GM12873 (cell line): ENCODE measurements around the gene SLC5A9.

ENCODE experiments used
- TF ChIP-seq, protein P1 (sequence below): IDR thresholded peaks from 2 replicates; pipeline ENCODE4 v1.5.1; 2012; ENCODE audit warnings: low read depth, mild to moderate bottlenecking, moderate library complexity, low read length, control low read depth; ENCODE audit not compliant: insufficient read depth; ENCODE audit errors: missing control alignments

Gene SLC5A9

DNA sequence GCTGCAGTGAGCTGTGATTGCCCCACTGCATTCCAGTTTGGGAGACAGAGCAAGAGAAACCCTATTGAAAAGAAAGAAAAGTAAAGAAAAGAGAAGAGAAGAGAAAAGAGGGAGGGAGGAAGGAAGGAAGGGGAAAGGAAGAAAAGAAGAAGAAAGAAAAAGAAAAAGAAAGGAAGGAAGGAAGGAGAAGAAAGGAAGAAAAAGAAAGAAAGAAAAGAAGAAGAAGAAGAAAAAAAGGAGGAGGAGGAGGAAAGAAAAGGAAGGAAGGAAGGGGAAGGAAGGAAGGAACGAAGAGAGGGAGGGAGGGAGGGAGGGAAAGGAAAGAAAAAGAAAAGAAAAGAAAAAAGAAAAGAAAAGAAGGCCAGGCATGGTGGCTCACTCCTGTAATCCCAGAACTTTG lies 10.2 kb downstream of the SLC5A9 start:
- TF ChIP-seq, protein P1, sequence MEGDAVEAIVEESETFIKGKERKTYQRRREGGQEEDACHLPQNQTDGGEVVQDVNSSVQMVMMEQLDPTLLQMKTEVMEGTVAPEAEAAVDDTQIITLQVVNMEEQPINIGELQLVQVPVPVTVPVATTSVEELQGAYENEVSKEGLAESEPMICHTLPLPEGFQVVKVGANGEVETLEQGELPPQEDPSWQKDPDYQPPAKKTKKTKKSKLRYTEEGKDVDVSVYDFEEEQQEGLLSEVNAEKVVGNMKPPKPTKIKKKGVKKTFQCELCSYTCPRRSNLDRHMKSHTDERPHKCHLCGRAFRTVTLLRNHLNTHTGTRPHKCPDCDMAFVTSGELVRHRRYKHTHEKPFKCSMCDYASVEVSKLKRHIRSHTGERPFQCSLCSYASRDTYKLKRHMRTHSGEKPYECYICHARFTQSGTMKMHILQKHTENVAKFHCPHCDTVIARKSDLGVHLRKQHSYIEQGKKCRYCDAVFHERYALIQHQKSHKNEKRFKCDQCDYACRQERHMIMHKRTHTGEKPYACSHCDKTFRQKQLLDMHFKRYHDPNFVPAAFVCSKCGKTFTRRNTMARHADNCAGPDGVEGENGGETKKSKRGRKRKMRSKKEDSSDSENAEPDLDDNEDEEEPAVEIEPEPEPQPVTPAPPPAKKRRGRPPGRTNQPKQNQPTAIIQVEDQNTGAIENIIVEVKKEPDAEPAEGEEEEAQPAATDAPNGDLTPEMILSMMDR = no peak

DNA sequence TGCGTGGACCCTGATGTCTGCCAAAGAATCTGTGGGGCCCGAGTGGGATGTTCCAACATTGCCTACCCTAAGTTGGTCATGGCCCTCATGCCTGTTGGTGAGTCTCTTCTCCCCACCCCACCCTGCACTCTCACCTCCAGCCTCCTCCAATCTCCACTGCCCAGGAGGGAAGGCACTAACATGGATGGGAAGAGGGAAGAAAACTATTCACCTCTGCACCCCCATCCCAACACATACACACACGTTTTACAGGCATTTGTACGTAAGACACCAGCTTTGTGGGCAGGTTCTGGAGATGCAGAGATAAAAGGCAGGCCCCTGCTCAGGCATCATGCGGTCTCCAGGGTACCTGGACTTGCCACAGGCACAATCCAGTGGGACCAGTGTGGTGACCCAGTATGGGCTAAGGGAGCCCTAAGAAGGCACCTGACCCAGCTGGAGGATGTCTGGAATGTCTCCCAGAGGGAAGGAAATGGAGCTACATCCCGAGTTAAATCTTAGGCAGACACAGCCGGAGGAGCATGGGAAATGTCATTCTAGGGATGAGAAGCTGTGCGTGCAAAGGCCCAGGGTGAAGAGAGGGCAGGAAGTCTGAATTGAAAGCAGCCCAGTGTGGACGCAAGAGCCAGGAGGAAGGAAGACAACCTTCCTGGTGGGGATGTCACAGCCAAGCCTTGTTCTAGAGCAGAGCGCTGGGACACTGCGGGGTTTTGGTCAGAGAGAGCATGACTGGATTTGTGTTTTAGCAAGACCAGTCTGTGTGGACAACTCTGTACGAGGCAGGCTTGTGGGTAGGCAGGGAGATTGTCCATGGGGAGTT lies 11.4 kb downstream of the SLC5A9 start:
- TF ChIP-seq, protein P1 = no peak

DNA sequence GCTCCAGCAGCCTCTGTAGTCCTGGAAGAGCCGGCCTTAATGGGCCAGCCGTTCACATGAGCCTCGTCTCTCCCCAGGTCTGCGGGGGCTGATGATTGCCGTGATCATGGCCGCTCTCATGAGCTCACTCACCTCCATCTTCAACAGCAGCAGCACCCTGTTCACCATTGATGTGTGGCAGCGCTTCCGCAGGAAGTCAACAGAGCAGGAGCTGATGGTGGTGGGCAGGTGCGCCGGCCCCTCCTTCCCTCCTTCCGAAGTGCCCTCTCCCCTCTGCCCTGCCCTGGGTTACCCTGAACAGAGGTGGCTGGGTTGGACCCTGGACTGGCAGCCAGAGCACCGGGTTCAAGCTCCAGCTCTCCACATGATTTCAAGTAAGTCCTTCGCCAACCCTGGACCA lies 13.1 kb downstream of the SLC5A9 start:
- TF ChIP-seq, protein P1 = no peak

DNA sequence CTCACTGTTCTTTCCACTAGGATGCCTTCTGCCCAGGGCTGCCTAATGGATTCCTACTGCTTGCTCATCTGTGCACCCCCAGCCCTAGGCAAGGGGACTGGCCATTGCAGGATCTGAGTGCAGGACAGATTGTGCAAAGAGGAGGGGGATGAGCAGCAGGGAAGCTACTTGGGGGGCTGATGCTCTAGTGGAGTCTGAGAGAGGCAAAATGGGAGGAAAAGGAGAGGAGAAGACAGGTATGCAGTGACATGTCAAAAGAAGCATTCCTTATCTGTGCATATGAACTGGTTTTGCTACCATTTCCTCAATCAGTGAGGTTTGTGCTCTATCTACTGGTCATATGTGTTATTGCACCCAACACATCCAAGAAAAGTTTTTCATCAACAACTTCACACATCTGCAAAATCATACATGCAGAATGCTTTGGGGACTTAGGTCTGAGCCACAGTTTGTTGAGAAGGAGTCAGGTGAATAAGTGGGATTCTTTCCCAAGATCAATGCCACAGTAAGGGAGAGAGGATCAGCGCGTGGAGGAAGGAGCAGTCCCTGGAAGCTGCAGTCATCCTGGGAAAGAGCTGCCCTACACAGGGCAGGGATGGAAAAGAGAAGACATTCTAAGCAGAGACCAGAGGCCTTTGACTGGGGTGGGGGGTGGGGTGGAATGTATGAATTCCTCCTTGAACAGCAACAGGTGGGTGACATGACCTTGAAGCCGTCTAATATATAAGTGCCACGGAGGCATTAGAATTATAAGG lies 14.4 kb downstream of the SLC5A9 start:
- TF ChIP-seq, protein P1 = peak; percentile 72

DNA sequence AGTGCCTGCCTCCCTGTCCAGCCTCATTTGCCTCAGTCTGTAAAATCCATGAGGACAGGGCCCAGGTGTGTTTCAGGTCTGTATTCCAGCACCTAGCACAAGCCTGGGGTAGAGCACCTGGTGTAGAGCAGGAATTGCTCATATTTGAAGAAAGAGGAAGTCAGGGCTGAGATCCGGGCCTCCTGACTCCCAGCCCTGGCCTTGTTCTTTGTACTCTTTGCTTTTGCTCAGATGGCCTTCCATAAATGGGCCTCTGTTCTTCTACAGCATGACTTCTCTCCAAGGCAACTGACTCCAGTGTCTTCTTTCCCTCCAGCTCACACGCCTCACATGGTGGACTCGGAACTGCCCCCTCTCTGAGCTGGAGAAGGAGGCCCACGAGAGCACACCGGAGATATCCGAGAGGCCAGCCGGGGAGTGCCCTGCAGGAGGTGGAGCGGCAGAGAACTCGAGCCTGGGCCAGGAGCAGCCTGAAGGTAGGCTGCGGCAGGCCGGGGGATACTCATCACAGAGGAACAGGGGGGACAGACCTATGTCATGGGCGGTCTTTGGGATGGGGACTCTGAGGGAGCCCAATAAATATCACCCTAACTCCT lies 19.7 kb downstream of the SLC5A9 start:
- TF ChIP-seq, protein P1 = no peak

DNA sequence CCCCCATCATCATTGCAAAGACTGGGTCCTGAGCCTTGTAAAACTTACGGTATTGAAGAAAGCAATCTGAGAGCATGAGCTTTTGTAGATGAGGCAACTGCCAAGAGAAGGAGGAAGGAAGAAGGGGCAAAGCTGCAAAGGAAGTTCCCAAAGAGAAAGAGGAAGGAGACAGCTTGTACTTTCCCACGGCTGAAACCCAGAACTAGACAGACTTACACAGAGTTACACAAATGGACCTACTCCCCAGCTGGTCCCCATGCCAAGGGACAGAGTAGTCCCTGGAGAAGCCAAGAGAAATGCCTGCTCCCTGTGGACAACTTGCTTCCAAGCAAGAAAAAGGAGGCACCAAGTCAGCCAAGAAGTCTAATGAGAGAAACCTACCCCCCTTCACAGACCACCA lies 22.6 kb downstream of the SLC5A9 start:
- TF ChIP-seq, protein P1 = no peak

DNA sequence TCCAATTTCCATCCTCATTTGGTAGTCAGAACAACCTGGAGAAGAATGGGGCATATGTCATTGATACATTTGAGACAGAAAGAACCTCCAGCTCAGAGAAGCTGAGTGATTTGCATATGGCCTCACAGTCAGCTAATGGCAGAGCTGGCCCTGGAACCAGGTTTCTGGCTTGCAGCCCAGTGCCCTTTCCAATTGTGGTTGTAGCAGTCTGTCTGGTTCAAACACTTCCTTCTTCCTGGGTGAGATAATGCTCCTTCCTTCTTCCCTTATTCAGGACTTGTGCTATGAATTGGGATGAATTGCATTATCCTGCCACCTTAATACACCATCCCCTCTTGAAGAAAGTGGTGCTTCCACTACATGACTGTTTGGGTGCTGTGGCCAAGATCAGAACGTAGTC lies 24.2 kb downstream of the SLC5A9 start:
- TF ChIP-seq, protein P1 = no peak
